SU-DHL-6 (cell line): Measurements from ENCODE around the gene MYO9A.

Experiments used
- H2AFZ ChIP-seq: fragments of 200-600 bp; sonication (generic); 2 replicates; pipeline ENCODE4 v1.6.1; 2014; ENCODE audit warnings: low read depth, mild to moderate bottlenecking, moderate library complexity, mixed read lengths, antibody characterized with exemption, low read length; ENCODE audit not compliant: severe bottlenecking
- H3F3A ChIP-seq: fragments of 200-600 bp; shearing (Covaris generic); 2 replicates; pipeline ENCODE4 v1.6.0; 2016; ENCODE audit warnings: antibody characterized with exemption, mild to moderate bottlenecking; ENCODE audit not compliant: insufficient read depth
- H3K27ac ChIP-seq: fragments of 200-600 bp; sonication (generic); 2 replicates; pipeline ENCODE4 v1.5.1; 2016; ENCODE audit warnings: low read depth, mild to moderate bottlenecking, low read length, moderate library complexity, mixed read lengths
- H3K27me3 ChIP-seq: fragments of 200-600 bp; sonication (generic), shearing (Covaris generic); 2 replicates; pipeline ENCODE4 v1.6.0; 2014; ENCODE audit warnings: mild to moderate bottlenecking, low read length
- H3K36me3 ChIP-seq: fragments of 200-600 bp; sonication (generic); 2 replicates; pipeline ENCODE4 v1.6.1; 2014; ENCODE audit warnings: mild to moderate bottlenecking, low read length, mixed read lengths
- H3K4me2 ChIP-seq: fragments of 300-600, 200-600 bp; shearing (Covaris generic), sonication (generic); 2 replicates; pipeline ENCODE4 v1.6.0; 2014; ENCODE audit warnings: low read length, low read depth, mild to moderate bottlenecking; ENCODE audit not compliant: poor library complexity, severe bottlenecking
- H3K4me3 ChIP-seq: fragments of 200-600 bp; sonication (generic); 2 replicates; pipeline ENCODE4 v1.5.1; 2014; ENCODE audit warnings: antibody characterized with exemption, low read length, mild to moderate bottlenecking, mixed read lengths; ENCODE audit not compliant: insufficient read depth, poor library complexity, severe bottlenecking
- H3K79me2 ChIP-seq: fragments of 200-600 bp; sonication (generic); 2 replicates; pipeline ENCODE4 v1.6.1; 2014; ENCODE audit warnings: mild to moderate bottlenecking, low read length, moderate library complexity; ENCODE audit not compliant: insufficient read depth
- H3K9ac ChIP-seq: fragments of 200-600 bp; sonication (generic); 2 replicates; pipeline ENCODE4 v1.7.0; 2014; ENCODE audit warnings: mild to moderate bottlenecking, low read length
- H3K9me2 ChIP-seq: fragments of 200-600 bp; sonication (generic); replicated peaks from 2 replicates; pipeline ENCODE4 v1.6.1; 2014; ENCODE audit warnings: low read length; ENCODE audit not compliant: insufficient read depth
- H3K9me3 ChIP-seq: fragments of 200-600 bp; sonication (generic); 2 replicates; pipeline ENCODE4 v1.6.1; 2014; ENCODE audit warnings: low read length, mixed read lengths; ENCODE audit not compliant: insufficient read depth
- H4K20me1 ChIP-seq: fragments of 200-600 bp; sonication (generic); 2 replicates; pipeline ENCODE4 v1.6.1; 2014; ENCODE audit warnings: low read depth, mild to moderate bottlenecking, antibody characterized with exemption, low read length, moderate library complexity, mixed read lengths
- CTCF ChIP-seq: fragments of 200-600 bp; sonication (generic); IDR thresholded peaks from one replicate; pipeline ENCODE4 v1.5.1; 2017; ENCODE audit warnings: antibody characterized with exemption, mild to moderate bottlenecking, low read length, moderate library complexity; ENCODE audit not compliant: insufficient read depth, poor library complexity, severe bottlenecking
- EZH2phosphoT487 ChIP-seq: fragments of 200-600 bp; sonication (generic), shearing (Covaris generic); conservative IDR thresholded peaks from 2 replicates; pipeline ENCODE4 v1.6.1; 2018; ENCODE audit warnings: mild to moderate bottlenecking, antibody characterized with exemption, low read length, moderate library complexity, mixed read lengths

Gene MYO9A

GRCh38 chr15:71892335-71892734, 225.6 kb downstream of the MYO9A start:
- peaks cover 61% of the 10 kb centered on the region for H3K36me3 ChIP-seq

GRCh38 chr15:71891026-71891425, 226.9 kb downstream of the MYO9A start:
- H3F3A ChIP-seq = peaks cover 13% of the 10 kb centered on the region; the same call in 1 of the 2 replicates

More at GRCh38 chr15:71892335-71892734, 225.6 kb downstream of the MYO9A start:
- Histone ChIP-seq H2AFZ (no peak overlapping the region), H3F3A (peaks cover 13% of the 10 kb centered on the region; the same call in 1 of the 2 replicates), H3K4me3 (no peak overlapping the region), H3K9me2 (no peaks in the 10 kb centered on the region), H3K4me2 (no peak overlapping the region), H3K27me3 (no peaks in the 10 kb centered on the region), H3K79me2 (no peaks in the 10 kb centered on the region), H4K20me1 (no peaks in the 10 kb centered on the region), H3K9me3 (no peaks in the 10 kb centered on the region), H3K9ac (no peak overlapping the region), H3K27ac (no peak overlapping the region)
- TF ChIP-seq EZH2phosphoT487 = no peak
- TF ChIP-seq CTCF = no peak

GRCh38 chr15:71889947-71890346, 228.0 kb downstream of the MYO9A start:
- no peaks in the 10 kb centered on the region for H3K9me3 ChIP-seq
- H2AFZ ChIP-seq = no peak overlapping the region
- no peak overlapping the region for H3K4me3 ChIP-seq
- no peak overlapping the region for H3K27ac ChIP-seq
- no peak for TF ChIP-seq EZH2phosphoT487
- TF ChIP-seq CTCF = no peak
- H3K27me3 ChIP-seq = no peaks in the 10 kb centered on the region
- no peak overlapping the region for H3K9ac ChIP-seq
- no peaks in the 10 kb centered on the region for H4K20me1 ChIP-seq
- H3K79me2 ChIP-seq = no peaks in the 10 kb centered on the region
- no peaks in the 10 kb centered on the region for H3K9me2 ChIP-seq
- H3F3A ChIP-seq = peaks cover 13% of the 10 kb centered on the region; the same call in 1 of the 2 replicates
- H3K4me2 ChIP-seq = no peak overlapping the region
- H3K36me3 ChIP-seq = peaks cover 73% of the 10 kb centered on the region

More at GRCh38 chr15:71891026-71891425, 226.9 kb downstream of the MYO9A start:
- H3K79me2 ChIP-seq = no peaks in the 10 kb centered on the region
- no peaks in the 10 kb centered on the region for H3K9me2 ChIP-seq
- H3K4me2 ChIP-seq = no peak overlapping the region
- H3K9ac ChIP-seq = no peak overlapping the region
- peaks cover 69% of the 10 kb centered on the region for H3K36me3 ChIP-seq
- H3K27me3 ChIP-seq = no peaks in the 10 kb centered on the region
- no peak overlapping the region for H3K4me3 ChIP-seq
- no peak overlapping the region for H3K27ac ChIP-seq
- H2AFZ ChIP-seq = no peak overlapping the region
- H4K20me1 ChIP-seq = no peaks in the 10 kb centered on the region
- TF ChIP-seq EZH2phosphoT487 (no peak), CTCF (no peak)
- no peaks in the 10 kb centered on the region for H3K9me3 ChIP-seq

- no peak overlapping the region for H3K9ac ChIP-seq
- no peaks in the 10 kb centered on the region for H3K79me2 ChIP-seq
- H3K9me3 ChIP-seq = no peaks in the 10 kb centered on the region
- H3F3A ChIP-seq = peaks cover 15% of the 10 kb centered on the region; the same call in 1 of the 2 replicates
- TF ChIP-seq CTCF (no peak), EZH2phosphoT487 (no peak)
- H3K36me3 ChIP-seq = peaks cover 72% of the 10 kb centered on the region
- H3K4me2 ChIP-seq = no peak overlapping the region
- H3K4me3 ChIP-seq = no peak overlapping the region
- no peaks in the 10 kb centered on the region for H3K9me2 ChIP-seq
- no peaks in the 10 kb centered on the region for H3K27me3 ChIP-seq
- H4K20me1 ChIP-seq = no peaks in the 10 kb centered on the region
- H2AFZ ChIP-seq = no peak overlapping the region
- H3K27ac ChIP-seq = no peak overlapping the region
These were observed 228.6 kb downstream of the MYO9A start for GRCh38 chr15:71889385-71889784.
